ENCODE data around the gene IGFBP7. TPM values are rescaled to one million over a fixed set of nuclear protein-coding genes. Genes with fewer than 3 reads are reported as not detected.

IGFBP7 gene
- total RNA-seq, 1 donor from 2014 or later = 2,081 TPM

Other genes with a start within 250 kb of the IGFBP7 start
- 40.6 and 47.9 TPM in 2 replicates for gene REST, start 202.5 kb downstream of the IGFBP7 start, total RNA-seq
- gene NOA1, start 132.8 kb downstream of the IGFBP7 start, total RNA-seq = 23.1 and 25.4 TPM in 2 replicates
- 67.4 and 80.9 TPM in 2 replicates for gene POLR2B, start 131.5 kb downstream of the IGFBP7 start, total RNA-seq

Measured in glomerular endothelial cell (primary cell).